ENCODE results near the gene CLEC16A.

Gene CLEC16A

GRCh38 chr16:11010575-11011221 lies 66.3 kb downstream of the CLEC16A start:
- no peak for DNase-seq (ENCODE audit: insufficient read length, low spot score)
- no peak for FAIRE-seq

- FAIRE-seq = no peak
These were observed 67.0 kb downstream of the CLEC16A start for GRCh38 chr16:11011326-11011725.

GRCh38 chr16:11012841-11013240 lies 68.5 kb downstream of the CLEC16A start:
- no peak for FAIRE-seq
- no peak for DNase-seq (ENCODE audit: insufficient read length, low spot score)

More at GRCh38 chr16:11011326-11011725, 67.0 kb downstream of the CLEC16A start:
- DNase-seq (ENCODE audit: insufficient read length, low spot score) = no peak

GRCh38 chr16:11014136-11014535 lies 69.8 kb downstream of the CLEC16A start:
- DNase-seq (ENCODE audit: insufficient read length, low spot score) = no peak
- FAIRE-seq = no peak

GRCh38 chr16:11015076-11015475 lies 70.7 kb downstream of the CLEC16A start:
- no peak for FAIRE-seq
- DNase-seq (ENCODE audit: insufficient read length, low spot score) = no peak

- FAIRE-seq (no peak), DNase-seq (ENCODE audit: insufficient read length, low spot score) (no peak)
These were observed 71.2 kb downstream of the CLEC16A start for GRCh38 chr16:11015607-11016006.

GRCh38 chr16:11016524-11016988 lies 72.2 kb downstream of the CLEC16A start:
- FAIRE-seq (no peak), DNase-seq (ENCODE audit: insufficient read length, low spot score) (no peak)

GRCh38 chr16:11016993-11017392 lies 72.6 kb downstream of the CLEC16A start:
- FAIRE-seq = no peak
- peak; percentile 57 for DNase-seq (ENCODE audit: insufficient read length, low spot score)

- FAIRE-seq = no peak
- DNase-seq (ENCODE audit: insufficient read length, low spot score) = no peak
These were observed 73.1 kb downstream of the CLEC16A start for GRCh38 chr16:11017499-11017898.

GRCh38 chr16:11020388-11020787 lies 76.0 kb downstream of the CLEC16A start:
- no peak for FAIRE-seq
- DNase-seq (ENCODE audit: insufficient read length, low spot score) = no peak

GRCh38 chr16:11020792-11021551 lies 76.6 kb downstream of the CLEC16A start:
- FAIRE-seq = no peak

GRCh38 chr16:11022002-11022401 lies 77.6 kb downstream of the CLEC16A start:
- DNase-seq (ENCODE audit: insufficient read length, low spot score) = no peak
- FAIRE-seq = no peak

More at GRCh38 chr16:11020792-11021551, 76.6 kb downstream of the CLEC16A start:
- DNase-seq (ENCODE audit: insufficient read length, low spot score) = no peak

- FAIRE-seq (no peak), DNase-seq (ENCODE audit: insufficient read length, low spot score) (no peak)
These were observed 79.1 kb downstream of the CLEC16A start for GRCh38 chr16:11023262-11024039.

GRCh38 chr16:11024333-11025053 lies 80.1 kb downstream of the CLEC16A start:
- DNase-seq (ENCODE audit: insufficient read length, low spot score) (no peak), FAIRE-seq (no peak)

GRCh38 chr16:11025120-11025531 lies 80.8 kb downstream of the CLEC16A start:
- no peak for FAIRE-seq
- no peak for DNase-seq (ENCODE audit: insufficient read length, low spot score)

GRCh38 chr16:11029948-11030347 lies 85.6 kb downstream of the CLEC16A start:
- FAIRE-seq (no peak), DNase-seq (ENCODE audit: insufficient read length, low spot score) (no peak)

- FAIRE-seq = no peak
- no peak for DNase-seq (ENCODE audit: insufficient read length, low spot score)
These were observed 86.7 kb downstream of the CLEC16A start for GRCh38 chr16:11030990-11031510.

- DNase-seq (ENCODE audit: insufficient read length, low spot score) = no peak
- FAIRE-seq = no peak
These were observed 87.9 kb downstream of the CLEC16A start for GRCh38 chr16:11032000-11032921.

GRCh38 chr16:11032922-11033291 lies 88.5 kb downstream of the CLEC16A start:
- no peak for FAIRE-seq
- no peak for DNase-seq (ENCODE audit: insufficient read length, low spot score)
